Urinary bladder (tissue), 4 donors: ENCODE measurements around the gene SLITRK6. TPM values are rescaled to one million over a fixed set of nuclear protein-coding genes. Genes with fewer than 3 reads are reported as not detected.
A peak's percentile ranks its signal among the peaks of the same experiment; 100 is the strongest.

Experiments used
- DNase-seq: peaks from one replicate; pipeline ENCODE4 v3.0.0-alpha.2; 2015; ENCODE audit errors: extremely low spot score
- H3K27ac ChIP-seq: one replicate; pipeline ENCODE4 v1.5.1; 2013; ENCODE audit warnings: low read depth, mild to moderate bottlenecking, moderate library complexity
- H3K36me3 ChIP-seq: one replicate; pipeline ENCODE4 v1.6.1; 2013; ENCODE audit warnings: mild to moderate bottlenecking, moderate library complexity; ENCODE audit not compliant: insufficient read depth
- H3K4me1 ChIP-seq: one replicate; pipeline ENCODE4 v1.6.1; 2013; ENCODE audit warnings: mild to moderate bottlenecking, moderate library complexity; ENCODE audit not compliant: insufficient read depth
- H3K4me3 ChIP-seq: one replicate; pipeline ENCODE4 v1.5.1; 2013; ENCODE audit warnings: low read depth, low read length
- WGBS: extraction: QIAGEN DNeasy Blood & Tissue Kit; methylation state at CpG from one replicate; pipeline ENCODE4 v1.1.7; 2013; 5-methylcytosine and 5-hydroxymethylcytosine counted together
- polyA plus RNA-seq: library from polyadenylated mRNA; stranded (reverse); fragments of 200-250 nt; gene quantifications from one replicate; pipeline ENCODE4 v1.2.3, GENCODE V29; 2013
- total RNA-seq: library from RNA; depleted of rRNA; stranded (reverse); fragments of >200 nt; gene quantifications from one replicate; pipeline ENCODE4 v1.2.3, GENCODE V29; 2014
- donor health status: healthy with polysubstance abuse.
- donor health status: healthy.

Gene SLITRK6
- total RNA-seq (75.8 TPM), polyA plus RNA-seq (13.6 TPM)

GRCh38 chr13:85799097-85799582, at the start of gene SLITRK6:
Gene SLITRK6, minus strand, starts transcription at chr13:85799419. Its CDS starts 2,911 bp downstream, at chr13:85796508.
- WGBS, result 10% methylated on average over 3 of the region's 3 CpGs
- peak; percentile 75 for DNase-seq
- no peak within 1 kb of the TSS for H3K27ac ChIP-seq
- H3K4me1 ChIP-seq, result no peaks in the 10 kb centered on the region
- H3K4me3 ChIP-seq, result peak within 1 kb of the TSS; percentile 77
- no peaks in the 10 kb centered on the region for H3K36me3 ChIP-seq

- WGBS, result 91% methylated on average over 6 of the region's 6 CpGs
- no peaks in the 10 kb centered on the region for H3K4me1 ChIP-seq
- no peak for DNase-seq
- H3K4me3 ChIP-seq, result no peak overlapping the region
- H3K36me3 ChIP-seq, result no peaks in the 10 kb centered on the region
- H3K27ac ChIP-seq, result no peak overlapping the region
Observed at GRCh38 chr13:85847012-85847411, 47.8 kb upstream of the SLITRK6 start.

- Histone ChIP-seq H3K4me3 (no peak overlapping the region), H3K36me3 (no peaks in the 10 kb centered on the region), H3K27ac (no peak overlapping the region), H3K4me1 (no peaks in the 10 kb centered on the region)
- DNase-seq, result no peak
- WGBS, result 57% methylated on average over 2 of the region's 2 CpGs
Observed at GRCh38 chr13:85841427-85841826, 42.2 kb upstream of the SLITRK6 start.

GRCh38 chr13:85833921-85834320, 34.7 kb upstream of the SLITRK6 start:
- H3K27ac ChIP-seq, result no peak overlapping the region
- H3K36me3 ChIP-seq, result no peaks in the 10 kb centered on the region
- 98% methylated on average over 2 of the region's 2 CpGs for WGBS
- no peak overlapping the region for H3K4me3 ChIP-seq
- no peaks in the 10 kb centered on the region for H3K4me1 ChIP-seq
- no peak for DNase-seq

GRCh38 chr13:85828094-85828684, 29.0 kb upstream of the SLITRK6 start:
- Histone ChIP-seq H3K27ac (no peak overlapping the region), H3K4me1 (no peaks in the 10 kb centered on the region), H3K36me3 (no peaks in the 10 kb centered on the region), H3K4me3 (no peak overlapping the region)
- DNase-seq, result no peak
- 53% methylated on average over 2 of the region's 2 CpGs for WGBS

GRCh38 chr13:85825454-85825853, 26.2 kb upstream of the SLITRK6 start:
- no peak for DNase-seq
- Histone ChIP-seq H3K4me3 (no peak overlapping the region), H3K4me1 (no peaks in the 10 kb centered on the region), H3K36me3 (no peaks in the 10 kb centered on the region), H3K27ac (no peak overlapping the region)
- WGBS, result 43% methylated on average over 3 of the region's 3 CpGs

GRCh38 chr13:85823832-85824231, 24.6 kb upstream of the SLITRK6 start:
- 93% methylated on average over 7 of the region's 7 CpGs for WGBS
- Histone ChIP-seq H3K27ac (no peak overlapping the region), H3K4me1 (no peaks in the 10 kb centered on the region), H3K36me3 (no peaks in the 10 kb centered on the region), H3K4me3 (no peak overlapping the region)
- no peak for DNase-seq

GRCh38 chr13:85819513-85819912, 20.3 kb upstream of the SLITRK6 start:
- no peak for DNase-seq
- 69% methylated on average over 2 of the region's 2 CpGs for WGBS
- Histone ChIP-seq H3K27ac (no peak overlapping the region), H3K36me3 (no peaks in the 10 kb centered on the region), H3K4me3 (no peak overlapping the region), H3K4me1 (no peaks in the 10 kb centered on the region)

GRCh38 chr13:85816413-85816812, 17.2 kb upstream of the SLITRK6 start:
- no peak overlapping the region for H3K4me3 ChIP-seq
- no peak overlapping the region for H3K27ac ChIP-seq
- DNase-seq, result no peak
- no peaks in the 10 kb centered on the region for H3K4me1 ChIP-seq
- no peaks in the 10 kb centered on the region for H3K36me3 ChIP-seq

GRCh38 chr13:85812282-85812681, 13.1 kb upstream of the SLITRK6 start:
- H3K36me3 ChIP-seq, result no peaks in the 10 kb centered on the region
- no peak for DNase-seq
- no peak overlapping the region for H3K27ac ChIP-seq
- 85% methylated on average over 1 of the region's 1 CpG for WGBS
- H3K4me1 ChIP-seq, result no peaks in the 10 kb centered on the region
- no peak overlapping the region for H3K4me3 ChIP-seq

- Histone ChIP-seq H3K36me3 (no peaks in the 10 kb centered on the region), H3K27ac (no peak overlapping the region), H3K4me3 (no peak overlapping the region), H3K4me1 (no peaks in the 10 kb centered on the region)
- no peak for DNase-seq
- WGBS, result 73% methylated on average over 1 of the region's 1 CpG
Observed at GRCh38 chr13:85808811-85809210, 9.6 kb upstream of the SLITRK6 start.

- Histone ChIP-seq H3K36me3 (no peaks in the 10 kb centered on the region), H3K4me3 (no peak overlapping the region), H3K27ac (no peak overlapping the region), H3K4me1 (no peaks in the 10 kb centered on the region)
- 15% methylated on average over 3 of the region's 3 CpGs for WGBS
- no peak for DNase-seq
Observed at GRCh38 chr13:85806553-85807175, 7.4 kb upstream of the SLITRK6 start.

GRCh38 chr13:85798556-85798955, 663 bp downstream of the SLITRK6 start:
- no peak overlapping the region for H3K27ac ChIP-seq
- no peak for DNase-seq
- no peaks in the 10 kb centered on the region for H3K36me3 ChIP-seq
- WGBS, result 19% methylated on average over 3 of the region's 3 CpGs
- no peaks in the 10 kb centered on the region for H3K4me1 ChIP-seq
- peak overlapping the region; percentile 77 for H3K4me3 ChIP-seq

GRCh38 chr13:85797311-85797710, 1.9 kb downstream of the SLITRK6 start:
- no peak overlapping the region for H3K27ac ChIP-seq
- H3K4me3 ChIP-seq, result peak overlapping the region; percentile 28
- no peaks in the 10 kb centered on the region for H3K4me1 ChIP-seq
- no peaks in the 10 kb centered on the region for H3K36me3 ChIP-seq
- no peak for DNase-seq
- 28% methylated on average over 4 of the region's 4 CpGs for WGBS
